IMR-90 (cell line): Measurements from ENCODE around the gene CENPM. TPM values are rescaled to one million over a fixed set of nuclear protein-coding genes. Genes with fewer than 3 reads are reported as not detected.

Experiments
- ATAC-seq: fragments of 200-7000 bp; cut with Tn5 transposase; 2 replicates; pipeline ENCODE4 v1.9.1; 2020; ENCODE audit warnings: low read depth, mild to moderate bottlenecking, moderate library complexity
- BruUV-seq: library from RNA; stranded (reverse); fragments of 400-500 nt; replicated peaks from 2 replicates; lab custom pipeline; 2021; lab: Mats Ljungman, UMichigan
- CTCF ChIA-PET: fragments of 300-600 bp; formaldehyde crosslinking; extraction: SDS; loops from one replicate; lab custom pipeline; 2021; ENCODE audit warnings: antibody characterized with exemption; lab: Yijun Ruan, JAX
- POLR2A ChIA-PET: fragments of 300-600 bp; sonication (Branson Sonifier 250); formaldehyde crosslinking; loops from one replicate; lab custom pipeline; 2022; ENCODE audit warnings: antibody characterized with exemption; ENCODE audit not compliant: unreplicated experiment; lab: Charles Lee
- DNase-seq: peaks from one replicate; pipeline ENCODE4 v3.0.0; 2013
- H2AFZ ChIP-seq: replicated peaks from 2 replicates; pipeline ENCODE3; 2013; ENCODE audit warnings: low read length, mild to moderate bottlenecking; ENCODE audit not compliant: poor library complexity
- H2AK5ac ChIP-seq: 2 replicates; pipeline ENCODE4 v1.6.1; 2013; ENCODE audit warnings: low read depth, low read length, inconsistent platforms
- H2AK9ac ChIP-seq: replicated peaks from 2 replicates; pipeline ENCODE3; 2013; ENCODE audit warnings: mild to moderate bottlenecking, low read depth, low read length, moderate library complexity; ENCODE audit not compliant: poor library complexity
- H2BK120ac ChIP-seq: 2 replicates; pipeline ENCODE4 v1.6.1; 2013; ENCODE audit warnings: low read depth, low read length, inconsistent platforms
- H2BK15ac ChIP-seq: 3 replicates; pipeline ENCODE4 v1.6.1; 2013; ENCODE audit warnings: low read depth, low read length, inconsistent platforms
- H2BK20ac ChIP-seq: 2 replicates; pipeline ENCODE4 v1.6.1; 2013; ENCODE audit warnings: low read depth, mild to moderate bottlenecking, inconsistent platforms, low read length, moderate library complexity
- H2BK5ac ChIP-seq: 2 replicates; pipeline ENCODE4 v1.6.1; 2013; ENCODE audit warnings: mild to moderate bottlenecking, low read depth, low read length, inconsistent platforms; ENCODE audit not compliant: poor library complexity, severe bottlenecking
- H3K14ac ChIP-seq: replicated peaks from 2 replicates; pipeline ENCODE4 v1.6.1; 2013; ENCODE audit warnings: low read depth, low read length, inconsistent platforms
- H3K18ac ChIP-seq: 2 replicates; pipeline ENCODE4 v1.6.1; 2013; ENCODE audit warnings: low read depth, low read length, control low read depth
- H3K23ac ChIP-seq: 2 replicates; pipeline ENCODE4 v1.6.1; 2013; ENCODE audit warnings: low read depth, low read length, inconsistent platforms
- H3K27ac ChIP-seq: 2 replicates; pipeline ENCODE4 v1.5.1; 2013; ENCODE audit warnings: mild to moderate bottlenecking, control low read depth, low read length; ENCODE audit not compliant: insufficient read depth
- H3K27me3 ChIP-seq: 2 replicates; pipeline ENCODE4 v1.6.1; 2013; ENCODE audit warnings: low read length; ENCODE audit not compliant: control insufficient read depth, insufficient read depth
- H3K36me3 ChIP-seq: 2 replicates; pipeline ENCODE4 v1.6.1; 2013; ENCODE audit warnings: low read length, mixed read lengths; ENCODE audit not compliant: control insufficient read depth, insufficient read depth
- H3K4ac ChIP-seq: 2 replicates; pipeline ENCODE4 v1.6.1; 2013; ENCODE audit warnings: low read depth, low read length, inconsistent platforms
- H3K4me1 ChIP-seq: 2 replicates; pipeline ENCODE4 v1.6.1; 2013; ENCODE audit warnings: low read length, mixed read lengths; ENCODE audit not compliant: control insufficient read depth, insufficient read depth
- H3K4me2 ChIP-seq: 2 replicates; pipeline ENCODE4 v1.6.1; 2013; ENCODE audit warnings: low read depth, mild to moderate bottlenecking, control low read depth, low read length, moderate library complexity
- H3K4me3 ChIP-seq: 2 replicates; pipeline ENCODE4 v1.5.1; 2013; ENCODE audit warnings: low read depth, mild to moderate bottlenecking, control low read depth, low read length, moderate library complexity; ENCODE audit not compliant: insufficient read depth
- H3K56ac ChIP-seq: 2 replicates; pipeline ENCODE4 v1.6.1; 2013; ENCODE audit warnings: low read length, inconsistent platforms; ENCODE audit not compliant: insufficient read depth; ENCODE audit errors: extremely low read depth
- H3K79me1 ChIP-seq, 2 experiments: 2 replicates each; pipeline ENCODE4 v1.6.1; 2013; ENCODE audit warnings: low read length in 2 of 2, inconsistent platforms in 1 of 2, low read depth in 1 of 2
- H3K9ac ChIP-seq: 2 replicates; pipeline ENCODE4 v1.6.1; 2013; ENCODE audit warnings: low read depth, low read length, control low read depth
- H3K9me1 ChIP-seq: 2 replicates; pipeline ENCODE4 v1.6.1; 2013; ENCODE audit warnings: low read length, inconsistent platforms; ENCODE audit not compliant: insufficient read depth
- H3K9me3 ChIP-seq: 2 replicates; pipeline ENCODE4 v1.6.1; 2013; ENCODE audit warnings: low read length; ENCODE audit not compliant: control insufficient read depth, insufficient read depth
- H4K20me1 ChIP-seq: 2 replicates; pipeline ENCODE4 v1.6.1; 2013; ENCODE audit warnings: low read length, inconsistent platforms; ENCODE audit not compliant: insufficient read depth
- H4K5ac ChIP-seq: 2 replicates; pipeline ENCODE4 v1.6.1; 2013; ENCODE audit warnings: mild to moderate bottlenecking, low read depth, low read length, control low read depth
- H4K8ac ChIP-seq, 2 experiments: 2 replicates each; pipeline ENCODE4 v1.6.1; 2013; ENCODE audit warnings: low read depth in 2 of 2, low read length in 2 of 2, control low read depth in 1 of 2, inconsistent platforms in 1 of 2
- H4K91ac ChIP-seq: 2 replicates; pipeline ENCODE4 v1.6.1; 2013; ENCODE audit warnings: low read depth, low read length, inconsistent platforms; ENCODE audit not compliant: insufficient read depth
- BHLHE40 ChIP-seq: fragments of 150-350 bp; IDR thresholded peaks from 2 replicates; pipeline ENCODE4 v1.6.1; 2016; ENCODE audit warnings: mild to moderate bottlenecking, low read depth, low read length
- CEBPB ChIP-seq: IDR thresholded peaks from 2 replicates; pipeline ENCODE4 v1.6.1; 2012; ENCODE audit warnings: low read depth, low read length, improper control_type of control experiment
- CHD1 ChIP-seq: IDR thresholded peaks from 2 replicates; pipeline ENCODE4 v1.6.1; 2012; ENCODE audit warnings: low read depth, low read length, improper control_type of control experiment
- FOS ChIP-seq: fragments of 150-350 bp; IDR thresholded peaks from 2 replicates; pipeline ENCODE4 v1.6.1; 2016; ENCODE audit warnings: low read depth, low read length
- MAFK ChIP-seq: IDR thresholded peaks from 2 replicates; pipeline ENCODE4 v1.6.1; 2012; ENCODE audit warnings: low read depth, low read length, improper control_type of control experiment
- MXI1 ChIP-seq: IDR thresholded peaks from 2 replicates; pipeline ENCODE4 v1.6.1; 2012; ENCODE audit warnings: low read depth, mild to moderate bottlenecking, low read length, moderate library complexity, borderline replicate concordance
- RCOR1 ChIP-seq: IDR thresholded peaks from 2 replicates; pipeline ENCODE4 v1.6.1; 2012; ENCODE audit warnings: mild to moderate bottlenecking, low read length, improper control_type of control experiment; ENCODE audit not compliant: insufficient replicate concordance
- RFX5 ChIP-seq: IDR thresholded peaks from 2 replicates; pipeline ENCODE4 v1.8.0; 2012; ENCODE audit warnings: low read depth, mild to moderate bottlenecking, low read length, moderate library complexity
- SMC3 ChIP-seq: fragments of 150-350 bp; IDR thresholded peaks from 2 replicates; pipeline ENCODE4 v1.6.1; 2016; ENCODE audit warnings: low read depth, mild to moderate bottlenecking, antibody characterized with exemption, low read length, moderate library complexity
- WGBS, 2 experiments: methylation state at CpG; one replicate each; pipeline versions ENCODE4 v1.1.5 to v1.1.7; 2013; ENCODE audit warnings: missing lambda C conversion rate in 2 of 2; ENCODE audit not compliant: insufficient read length in 1 of 2; ENCODE audit errors: extremely low coverage in 2 of 2; 5-methylcytosine and 5-hydroxymethylcytosine counted together
- dilution Hi-C: fragments of 300-500 bp; cut with HindIII; formaldehyde crosslinking; loops from one replicate; pipeline ENCODE4 v1.14.3; 2018; ENCODE audit warnings: low sequenced_read_pairs; ENCODE audit not compliant: unreplicated experiment
- in situ Hi-C: fragments of 300-500 bp; cut with MboI; formaldehyde crosslinking; loops from 3 replicates; pipeline ENCODE4 v1.14.3; 2019; ENCODE audit warnings: low sequenced_read_pairs, inconsistent platforms, mixed read lengths
- intact Hi-C: fragments of 100-400 bp; cut with micrococcal nuclease; formaldehyde crosslinking; loops from 2 replicates; pipeline ENCODE4 v1.10.0; 2022
- polyA plus RNA-seq, 3 experiments: library from polyadenylated mRNA; depleted of rRNA; stranded (reverse); fragments of >200 nt; gene quantifications; 2 replicates each; pipeline ENCODE4 v1.2.3, GENCODE V29; 2012; ENCODE audit warnings: low replicate concordance in 1 of 3
- total RNA-seq: library from RNA; depleted of rRNA; stranded (reverse); fragments of >200 nt; gene quantifications from 2 replicates; pipeline ENCODE4 v1.2.3, GENCODE V29; 2012

CENPM gene
- total and polyA plus RNA-seq, 2 of the 4 experiments (the other 2 are of a cell fraction), result 18.1 to 20.1 TPM

GRCh38 chr22:41947424-41948080, 600 bp upstream of the CENPM start:
- Histone ChIP-seq H2AK9ac (no peak overlapping the region), H4K8ac (peak overlapping the region; percentile 67 to 97), H3K79me1 (peaks cover 5 to 16% of the 10 kb centered on the region in 2 experiments), H2BK5ac (no peak overlapping the region), H4K20me1 (no peaks in the 10 kb centered on the region), H2AFZ (peak overlapping the region; percentile 93), H3K36me3 (no peaks in the 10 kb centered on the region), H3K4ac (peak overlapping the region; percentile 86; the same call in 1 of the 2 replicates), H3K9ac (no peak overlapping the region), H3K18ac (no peak overlapping the region), H3K56ac (no peak overlapping the region), H2BK15ac (peak overlapping the region; percentile 37; the same call in 1 of the 3 replicates), H3K27me3 (no peaks in the 10 kb centered on the region), H3K9me3 (no peaks in the 10 kb centered on the region), H3K27ac (no peak overlapping the region), H2AK5ac (no peak overlapping the region), H4K5ac (no peak overlapping the region; the same call in 1 of the 2 replicates), H3K4me2 (no peak overlapping the region), H3K14ac (no peak overlapping the region), H3K23ac (no peak overlapping the region), H4K91ac (no peak overlapping the region), H2BK20ac (no peak overlapping the region), H3K9me1 (no peaks in the 10 kb centered on the region), H3K4me3 (no peak overlapping the region), H3K4me1 (peaks cover 8% of the 10 kb centered on the region), H2BK120ac (no peak overlapping the region)
- TF ChIP-seq MAFK (no peak), BHLHE40 (no peak), CEBPB (no peak), RFX5 (no peak), SMC3 (no peak), CHD1 (no peak), MXI1 (no peak), RCOR1 (no peak), FOS (no peak)
- CTCF ChIA-PET, result interaction anchor here (1.1 to 2.2 kb wide), 3 partner anchors 9 to 250 kb away, joined by 3 to 8 read pairs (median 4); partner anchors contain the start of gene TNFRSF13C
- POLR2A ChIA-PET, result no interaction called here
- ATAC-seq (no peak), DNase-seq (no peak)
- no TSS peak for BruUV-seq
- dilution Hi-C loops, result no loop called here
- in situ Hi-C loops, result no loop called here
- intact Hi-C loops, result no loop called here
- 86% methylated on average over 6 of the region's 21 CpGs; no CpG with 5 or more reads in 1 of the 2 experiments for WGBS, 2 experiments
